Stimulated activated CD8-positive, alpha-beta memory T cell treated with anti-CD3 and anti-CD28 coated beads, Interleukin-7, amount 100 ng/mL, for 48 hours (primary cell): ENCODE measurements around the gene SNX18.

Source experiments
- DNase-seq, 2 donors: peaks; one replicate each; pipeline ENCODE4 v3.0.0-alpha.2; 2020; ENCODE audit warnings: low read depth in 1 of 2; ENCODE audit errors: extremely low read depth in 1 of 2

SNX18 gene

GRCh38 chr5:54577937-54578653 lies 60.5 kb downstream of the SNX18 start:
- no peak for DNase-seq

GRCh38 chr5:54579591-54580295 lies 62.2 kb downstream of the SNX18 start:
- no peak for DNase-seq

GRCh38 chr5:54580997-54581811 lies 63.6 kb downstream of the SNX18 start:
- no peak for DNase-seq

GRCh38 chr5:54581831-54582548 lies 64.4 kb downstream of the SNX18 start:
- no peak for DNase-seq

GRCh38 chr5:54586336-54586735 lies 68.8 kb downstream of the SNX18 start:
- no peak for DNase-seq

GRCh38 chr5:54589786-54590185 lies 72.2 kb downstream of the SNX18 start:
- no peak for DNase-seq

- no peak for DNase-seq
Observed at GRCh38 chr5:54590824-54591223, 73.3 kb downstream of the SNX18 start.

GRCh38 chr5:54593779-54594178 lies 76.2 kb downstream of the SNX18 start:
- no peak for DNase-seq

- no peak for DNase-seq
Observed at GRCh38 chr5:54594181-54594580, 76.6 kb downstream of the SNX18 start.

- DNase-seq: no peak
Observed at GRCh38 chr5:54595721-54596120, 78.2 kb downstream of the SNX18 start.
